Loucy (cell line): Measurements from ENCODE around the gene DSCAM.

ENCODE experiments used
- EZH2phosphoT487 ChIP-seq: fragments of 200-600 bp; IDR thresholded peaks from 2 replicates; pipeline ENCODE4 v1.6.1; 2018; ENCODE audit warnings: antibody characterized with exemption, mild to moderate bottlenecking, moderate library complexity, borderline replicate concordance
- TF ChIP-seq, protein P1 (sequence below): fragments of 200-600 bp; sonication (generic); conservative IDR thresholded peaks from 2 replicates; pipeline ENCODE4 v1.5.1; 2014; ENCODE audit warnings: mild to moderate bottlenecking, antibody characterized with exemption, low read length

DNA sequence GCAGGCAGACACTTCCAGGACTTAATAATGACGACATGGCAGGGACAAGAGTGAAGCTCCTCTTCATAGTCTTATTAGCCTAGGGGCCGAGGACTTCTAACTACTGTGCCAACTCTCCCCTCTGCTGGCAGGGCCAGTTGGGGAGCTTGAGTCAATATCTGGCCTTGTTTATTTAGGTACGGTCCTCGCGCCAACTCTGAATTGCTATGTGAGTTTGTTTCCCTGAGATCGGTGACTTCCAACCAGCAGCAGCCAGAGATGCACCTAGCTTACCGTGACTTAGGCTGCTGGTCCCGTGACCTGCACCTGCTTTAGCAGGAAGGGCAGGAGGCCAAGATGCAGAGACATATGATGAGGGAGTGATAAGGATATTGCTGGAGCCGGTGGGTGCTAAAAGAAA is 528.6 kb downstream of the DSCAM start:
- TF ChIP-seq, protein P1, sequence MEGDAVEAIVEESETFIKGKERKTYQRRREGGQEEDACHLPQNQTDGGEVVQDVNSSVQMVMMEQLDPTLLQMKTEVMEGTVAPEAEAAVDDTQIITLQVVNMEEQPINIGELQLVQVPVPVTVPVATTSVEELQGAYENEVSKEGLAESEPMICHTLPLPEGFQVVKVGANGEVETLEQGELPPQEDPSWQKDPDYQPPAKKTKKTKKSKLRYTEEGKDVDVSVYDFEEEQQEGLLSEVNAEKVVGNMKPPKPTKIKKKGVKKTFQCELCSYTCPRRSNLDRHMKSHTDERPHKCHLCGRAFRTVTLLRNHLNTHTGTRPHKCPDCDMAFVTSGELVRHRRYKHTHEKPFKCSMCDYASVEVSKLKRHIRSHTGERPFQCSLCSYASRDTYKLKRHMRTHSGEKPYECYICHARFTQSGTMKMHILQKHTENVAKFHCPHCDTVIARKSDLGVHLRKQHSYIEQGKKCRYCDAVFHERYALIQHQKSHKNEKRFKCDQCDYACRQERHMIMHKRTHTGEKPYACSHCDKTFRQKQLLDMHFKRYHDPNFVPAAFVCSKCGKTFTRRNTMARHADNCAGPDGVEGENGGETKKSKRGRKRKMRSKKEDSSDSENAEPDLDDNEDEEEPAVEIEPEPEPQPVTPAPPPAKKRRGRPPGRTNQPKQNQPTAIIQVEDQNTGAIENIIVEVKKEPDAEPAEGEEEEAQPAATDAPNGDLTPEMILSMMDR: no peak
- TF ChIP-seq EZH2phosphoT487: no peak
